D721Med (cell line): ENCODE measurements around the gene DDX4.
"Not testable (repeated sequence)": the region's sequence is repeated elsewhere in the genome, so short reads cannot be mapped to it uniquely, and the experiment has no call there.

ENCODE experiments used
- DNase-seq: peaks from one replicate; pipeline ENCODE4 v3.0.0; 2011; ENCODE audit warnings: low spot score; ENCODE audit not compliant: insufficient read length
- FAIRE-seq: peaks from 2 replicates; lab custom pipeline; 2011; peaks lifted over from hg19 to GRCh38; lab: Jason Lieb, UNC
- CTCF ChIP-seq: IDR thresholded peaks from 2 replicates; pipeline ENCODE4 v1.5.1; 2012; ENCODE audit warnings: mild to moderate bottlenecking, control low read depth; ENCODE audit not compliant: insufficient read depth; ENCODE audit errors: missing control alignments

Gene DDX4

DNA sequence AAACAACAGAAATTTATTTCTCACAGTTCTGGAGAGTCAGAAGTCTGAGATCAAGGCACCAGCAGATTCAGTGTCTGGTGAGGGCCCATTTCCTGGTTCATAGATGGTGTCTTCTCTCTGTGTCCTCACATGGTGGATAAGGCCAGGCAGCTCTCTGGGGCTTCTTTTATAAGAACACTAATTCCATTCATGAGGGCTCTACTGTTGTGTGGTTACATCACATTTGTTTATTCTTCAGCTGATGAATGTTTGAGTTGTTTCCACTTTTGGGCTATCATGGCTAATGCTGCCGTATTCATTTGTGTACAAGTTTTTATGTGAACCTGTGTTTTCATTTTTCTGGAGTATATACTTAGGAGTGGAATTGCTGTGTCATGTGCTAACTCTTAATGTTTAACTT is 35.2 kb downstream of the DDX4 start:
- no peak for TF ChIP-seq CTCF
- DNase-seq (no peak), FAIRE-seq (no peak)

DNA sequence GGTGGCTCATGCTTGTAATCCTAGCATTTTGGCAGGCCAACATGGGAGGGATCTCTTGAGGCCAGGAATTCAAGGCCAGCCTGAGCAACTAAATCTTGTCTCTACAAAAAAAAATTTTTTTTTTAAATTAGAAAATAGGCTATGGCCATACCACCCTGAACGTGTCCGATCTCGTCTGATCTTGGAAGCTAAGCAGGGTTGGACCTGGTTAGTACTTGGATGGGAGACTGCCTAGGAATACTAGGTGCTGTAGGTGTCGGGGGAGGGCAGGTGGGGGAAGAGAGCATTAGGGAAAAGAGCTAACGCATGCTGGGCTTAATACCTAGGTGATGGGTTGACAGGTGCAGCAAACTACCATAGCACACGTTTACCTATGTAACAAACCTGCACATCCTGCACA is 39.5 kb downstream of the DDX4 start:
- no peak for DNase-seq
- no peak for TF ChIP-seq CTCF
- FAIRE-seq = no peak

GRCh38 chr5:55800924-55801323 is 63.1 kb downstream of the DDX4 start:
- no peak for TF ChIP-seq CTCF
- DNase-seq = no peak
- no peak for FAIRE-seq

- FAIRE-seq, DNase-seq: not testable (repeated sequence)
These were observed 71.0 kb downstream of the DDX4 start for GRCh38 chr5:55808814-55809213.

DNA sequence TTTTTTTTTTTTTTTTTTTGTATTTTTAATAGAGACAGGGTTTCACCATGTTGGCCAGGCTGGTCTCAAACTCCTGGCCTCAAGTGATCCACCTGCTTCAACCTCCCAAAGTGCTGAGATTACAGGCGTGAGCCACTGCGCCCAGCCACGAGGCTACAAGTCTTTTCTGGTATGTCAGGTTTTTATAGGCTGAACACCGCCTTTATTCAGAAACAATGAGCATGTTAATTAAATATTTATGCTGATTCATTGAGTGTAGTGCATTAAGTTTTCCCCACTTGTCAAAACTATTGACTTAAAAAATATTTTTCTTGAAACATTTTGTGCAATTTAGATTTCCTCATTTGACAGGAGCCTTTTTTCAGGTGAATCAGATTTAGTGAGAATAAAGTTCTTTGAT is 78.1 kb downstream of the DDX4 start:
- not testable (repeated sequence) for DNase-seq, FAIRE-seq

DNA sequence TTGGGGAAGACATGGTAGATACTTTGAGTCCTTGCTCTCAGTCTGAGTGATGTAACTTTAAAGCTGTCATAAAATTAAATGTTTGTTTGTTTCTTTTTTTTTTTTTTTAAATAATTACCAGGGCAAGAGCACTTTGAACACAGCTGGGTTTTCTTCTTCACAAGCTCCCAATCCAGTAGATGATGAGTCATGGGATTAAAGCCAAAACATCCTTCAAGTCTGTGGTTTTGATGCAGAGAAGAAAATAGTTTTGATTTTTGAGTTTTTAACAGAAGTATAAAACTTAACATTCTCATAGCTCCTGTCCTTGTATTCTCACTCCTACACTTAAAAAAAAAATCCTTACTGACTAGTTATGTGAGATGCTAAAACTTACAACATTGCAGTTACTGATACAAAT is 78.5 kb downstream of the DDX4 start:
- DNase-seq (no peak), FAIRE-seq (no peak)
- no peak for TF ChIP-seq CTCF

- no peak for TF ChIP-seq CTCF
- DNase-seq = no peak
- FAIRE-seq = no peak
These were observed 79.2 kb downstream of the DDX4 start for GRCh38 chr5:55817030-55817429.

DNA sequence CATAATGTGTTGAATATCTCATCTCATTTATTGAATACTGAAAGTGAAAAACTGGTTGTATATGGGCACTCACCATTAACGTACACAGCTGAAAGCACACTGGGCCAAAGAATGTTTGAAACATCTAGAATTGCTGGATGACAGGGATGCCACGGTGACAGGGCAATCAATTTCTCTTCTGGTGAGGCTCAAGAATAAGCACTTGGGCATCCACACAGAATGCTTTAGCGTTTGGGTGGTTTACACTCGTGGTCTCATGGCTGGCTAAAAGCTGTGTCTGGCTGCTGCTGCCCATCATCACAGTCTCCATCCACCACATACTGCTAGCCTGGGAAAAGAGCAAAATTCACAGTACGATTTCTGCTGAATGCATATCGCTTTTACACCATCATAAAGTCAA is 82.6 kb downstream of the DDX4 start:
- DNase-seq (no peak), FAIRE-seq (no peak)
- TF ChIP-seq CTCF = no peak
